NCI-H2196 (cell line): ENCODE measurements around the gene PLAC1.

Experiments used
- DNase-seq: peaks from one replicate; lab custom pipeline; 2025; ENCODE audit not compliant: unreplicated experiment; lab: John Stamatoyannopoulos, UW

PLAC1 gene

GRCh38 chrX:134670134-134670924, 12.1 kb upstream of the PLAC1 start:
- peak; percentile 53 for DNase-seq

GRCh38 chrX:134669378-134670098, 11.3 kb upstream of the PLAC1 start:
- no peak for DNase-seq

- DNase-seq = no peak
Measured at GRCh38 chrX:134664202-134664601, 5.9 kb upstream of the PLAC1 start.

GRCh38 chrX:134661295-134661694, 3.0 kb upstream of the PLAC1 start:
- no peak for DNase-seq

- no peak for DNase-seq
Measured at GRCh38 chrX:134660627-134661026, 2.4 kb upstream of the PLAC1 start.

GRCh38 chrX:134659761-134660160, 1.5 kb upstream of the PLAC1 start:
- no peak for DNase-seq

- DNase-seq = no peak
Measured at GRCh38 chrX:134658760-134659023, 421 bp upstream of the PLAC1 start.

- DNase-seq = no peak
Measured at GRCh38 chrX:134654398-134655012, 3.8 kb downstream of the PLAC1 start.

- DNase-seq = no peak
Measured at GRCh38 chrX:134653835-134654234, 4.4 kb downstream of the PLAC1 start.

GRCh38 chrX:134650701-134651100, 7.6 kb downstream of the PLAC1 start:
- DNase-seq = no peak

- no peak for DNase-seq
Measured at GRCh38 chrX:134649770-134650169, 8.5 kb downstream of the PLAC1 start.

GRCh38 chrX:134647477-134647877, 10.8 kb downstream of the PLAC1 start:
- DNase-seq = no peak

GRCh38 chrX:134646691-134647090, 11.6 kb downstream of the PLAC1 start:
- no peak for DNase-seq

GRCh38 chrX:134645936-134646543, 12.2 kb downstream of the PLAC1 start:
- DNase-seq = no peak

GRCh38 chrX:134642386-134642785, 15.9 kb downstream of the PLAC1 start:
- DNase-seq = no peak

GRCh38 chrX:134641346-134641745, 16.9 kb downstream of the PLAC1 start:
- no peak for DNase-seq

- no peak for DNase-seq
Measured at GRCh38 chrX:134640914-134641313, 17.4 kb downstream of the PLAC1 start.

GRCh38 chrX:134636851-134637250, 21.4 kb downstream of the PLAC1 start:
- no peak for DNase-seq

- DNase-seq = no peak
Measured at GRCh38 chrX:134634691-134635090, 23.6 kb downstream of the PLAC1 start.

- DNase-seq = no peak
Measured at GRCh38 chrX:134633832-134634231, 24.4 kb downstream of the PLAC1 start.

GRCh38 chrX:134633394-134633793, 24.9 kb downstream of the PLAC1 start:
- DNase-seq = no peak

- DNase-seq = no peak
Measured at GRCh38 chrX:134632355-134632754, 25.9 kb downstream of the PLAC1 start.
